MCF 10A (cell line): ENCODE data around the gene NUP214. TPM values are rescaled to one million over a fixed set of nuclear protein-coding genes. Genes with fewer than 3 reads are reported as not detected.

Experiments
- BruUV-seq: library from RNA; stranded (reverse); fragments of 400-500 nt; replicated peaks from 2 replicates; lab custom pipeline; 2021; lab: Mats Ljungman, UMichigan
- CTCF ChIA-PET: fragments of 300-600 bp; sonication (Branson Sonifier 250); formaldehyde crosslinking; extraction: SDS; loops from one replicate; lab custom pipeline; 2021; ENCODE audit warnings: antibody characterized with exemption, inconsistent platforms; lab: Yijun Ruan, JAX
- POLR2A ChIA-PET: fragments of 300-600, 350-650 bp; sonication (Branson Sonifier 250); formaldehyde crosslinking; extraction: SDS; loops from one replicate; lab custom pipeline; 2020; ENCODE audit warnings: antibody characterized with exemption, inconsistent platforms; lab: Yijun Ruan, JAX
- DNase-seq: peaks from one replicate; pipeline ENCODE4 v3.0.0-alpha.2; 2018; ENCODE audit not compliant: unreplicated experiment
- H3K27ac Mint-ChIP-seq: one replicate; pipeline ENCODE4 v1.8.0; 2022; ENCODE audit warnings: mild to moderate bottlenecking, low read depth, mixed read lengths; ENCODE audit not compliant: unreplicated experiment
- H3K27me3 Mint-ChIP-seq: one replicate; pipeline ENCODE4 v1.8.0; 2022; ENCODE audit warnings: mixed read lengths; ENCODE audit not compliant: insufficient read depth, unreplicated experiment
- H3K36me3 Mint-ChIP-seq: one replicate; pipeline ENCODE4 v1.8.0; 2022; ENCODE audit warnings: mild to moderate bottlenecking, moderate library complexity, mixed read lengths; ENCODE audit not compliant: insufficient read depth, unreplicated experiment
- H3K4me1 Mint-ChIP-seq: one replicate; pipeline ENCODE4 v1.8.0; 2022; ENCODE audit warnings: mixed read lengths; ENCODE audit not compliant: insufficient read depth, unreplicated experiment
- H3K4me3 Mint-ChIP-seq: one replicate; pipeline ENCODE4 v1.8.0; 2022; ENCODE audit warnings: mild to moderate bottlenecking, moderate library complexity, mixed read lengths; ENCODE audit not compliant: unreplicated experiment
- H3K9me3 Mint-ChIP-seq: one replicate; pipeline ENCODE4 v1.8.0; 2022; ENCODE audit warnings: mixed read lengths; ENCODE audit not compliant: unreplicated experiment
- intact Hi-C: fragments of 100-400 bp; cut with micrococcal nuclease; formaldehyde crosslinking; loops from 2 replicates; pipeline ENCODE4 v1.14.1; 2022
- total RNA-seq: library from RNA; stranded (reverse); gene quantifications from 2 replicates; pipeline ENCODE4 v1.2.3, GENCODE V29; 2022
- TF ChIP-seq, protein P1 (sequence below): fragments of 200-600 bp; IDR thresholded peaks from one replicate; pipeline ENCODE4 v1.8.0; 2022; ENCODE audit warnings: antibody characterized with exemption, mild to moderate bottlenecking; ENCODE audit not compliant: unreplicated experiment

NUP214 gene
- total RNA-seq, 1 experiment from 2014 or later, result 41.8 TPM

DNA sequence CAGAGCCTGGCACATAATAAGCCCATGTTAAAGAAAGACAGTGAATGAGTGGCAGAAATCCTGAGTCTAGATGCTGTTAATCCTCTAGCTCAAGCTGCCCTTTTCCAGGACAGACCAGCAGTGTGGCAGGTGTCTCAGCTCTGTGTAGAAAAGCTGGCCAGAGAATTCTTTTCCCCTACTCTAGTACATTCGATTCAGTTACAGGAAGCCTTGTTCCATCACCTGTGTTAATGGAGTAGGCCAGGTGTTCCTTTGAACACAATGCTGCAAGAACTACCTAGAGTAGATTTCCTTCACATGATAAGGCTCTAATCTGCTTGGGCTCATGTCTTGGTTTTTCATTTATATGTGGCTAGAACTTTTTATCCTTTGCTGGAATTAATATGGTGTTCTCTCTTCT lies 52.5 kb downstream of the NUP214 start:
- no peak for DNase-seq
- POLR2A ChIA-PET, result interaction anchor here (0.9 to 1.7 kb wide), 2 partner anchors 52 to 158 kb away, joined by 3 to 7 read pairs; partner anchors contain the start of gene NUP214
- no peak overlapping the region for H3K27ac Mint-ChIP-seq
- H3K4me3 Mint-ChIP-seq, result no peak overlapping the region
- TF ChIP-seq, protein P1, sequence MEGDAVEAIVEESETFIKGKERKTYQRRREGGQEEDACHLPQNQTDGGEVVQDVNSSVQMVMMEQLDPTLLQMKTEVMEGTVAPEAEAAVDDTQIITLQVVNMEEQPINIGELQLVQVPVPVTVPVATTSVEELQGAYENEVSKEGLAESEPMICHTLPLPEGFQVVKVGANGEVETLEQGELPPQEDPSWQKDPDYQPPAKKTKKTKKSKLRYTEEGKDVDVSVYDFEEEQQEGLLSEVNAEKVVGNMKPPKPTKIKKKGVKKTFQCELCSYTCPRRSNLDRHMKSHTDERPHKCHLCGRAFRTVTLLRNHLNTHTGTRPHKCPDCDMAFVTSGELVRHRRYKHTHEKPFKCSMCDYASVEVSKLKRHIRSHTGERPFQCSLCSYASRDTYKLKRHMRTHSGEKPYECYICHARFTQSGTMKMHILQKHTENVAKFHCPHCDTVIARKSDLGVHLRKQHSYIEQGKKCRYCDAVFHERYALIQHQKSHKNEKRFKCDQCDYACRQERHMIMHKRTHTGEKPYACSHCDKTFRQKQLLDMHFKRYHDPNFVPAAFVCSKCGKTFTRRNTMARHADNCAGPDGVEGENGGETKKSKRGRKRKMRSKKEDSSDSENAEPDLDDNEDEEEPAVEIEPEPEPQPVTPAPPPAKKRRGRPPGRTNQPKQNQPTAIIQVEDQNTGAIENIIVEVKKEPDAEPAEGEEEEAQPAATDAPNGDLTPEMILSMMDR, result no peak
- BruUV-seq, result no TSS peak
- H3K4me1 Mint-ChIP-seq, result no peaks in the 10 kb centered on the region
- CTCF ChIA-PET, result interaction anchor here (0.6 to 8.7 kb wide), 19 partner anchors 10 to 1473 kb away, joined by 3 to 103 read pairs (median 4); no protein-coding TSS in a partner anchor
- intact Hi-C loops, result loop anchor here (1.0 kb wide), 1 partner anchor 158 kb away; no protein-coding TSS in a partner anchor
- peaks cover 92% of the 10 kb centered on the region for H3K36me3 Mint-ChIP-seq
- H3K9me3 Mint-ChIP-seq, result no peaks in the 10 kb centered on the region
- H3K27me3 Mint-ChIP-seq, result no peaks in the 10 kb centered on the region

DNA sequence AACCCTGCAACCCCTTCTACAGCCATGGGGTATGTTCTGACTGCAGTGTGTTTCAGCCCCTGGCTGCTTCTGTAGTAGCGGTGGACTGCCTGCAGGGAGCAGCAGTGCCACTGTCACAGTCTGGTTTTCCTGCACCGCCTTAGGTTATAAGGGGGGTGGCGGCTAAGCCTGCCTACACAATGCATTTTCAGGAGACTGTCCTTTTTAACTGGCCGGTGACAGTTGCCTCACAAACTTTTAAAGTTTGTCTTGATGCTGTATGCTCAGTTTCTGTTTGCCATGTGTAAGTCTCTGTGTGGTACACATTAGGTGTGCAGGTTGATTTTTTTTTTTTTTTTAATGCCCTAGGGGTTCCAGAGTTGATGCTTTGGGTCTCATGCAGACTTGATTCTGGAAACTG lies 53.0 kb downstream of the NUP214 start:
- Mint-ChIP-seq H3K36me3 (peaks cover 87% of the 10 kb centered on the region), H3K4me3 (no peak overlapping the region), H3K27ac (no peak overlapping the region), H3K27me3 (no peaks in the 10 kb centered on the region), H3K9me3 (no peaks in the 10 kb centered on the region), H3K4me1 (no peaks in the 10 kb centered on the region)
- ChIA-PET CTCF (interaction anchor here (0.6 to 8.7 kb wide), 23 partner anchors 8 to 1472 kb away, joined by 3 to 103 read pairs (median 4); no protein-coding TSS in a partner anchor), POLR2A (interaction anchor here (0.9 kb wide), 1 partner anchor 158 kb away, joined by 3 read pairs; no protein-coding TSS in a partner anchor)
- TF ChIP-seq, protein P1, result peak; percentile 87
- BruUV-seq, result no TSS peak
- DNase-seq, result peak; percentile 57
- intact Hi-C loops, result loop anchor here (1.0 kb wide), 1 partner anchor 158 kb away; no protein-coding TSS in a partner anchor

DNA sequence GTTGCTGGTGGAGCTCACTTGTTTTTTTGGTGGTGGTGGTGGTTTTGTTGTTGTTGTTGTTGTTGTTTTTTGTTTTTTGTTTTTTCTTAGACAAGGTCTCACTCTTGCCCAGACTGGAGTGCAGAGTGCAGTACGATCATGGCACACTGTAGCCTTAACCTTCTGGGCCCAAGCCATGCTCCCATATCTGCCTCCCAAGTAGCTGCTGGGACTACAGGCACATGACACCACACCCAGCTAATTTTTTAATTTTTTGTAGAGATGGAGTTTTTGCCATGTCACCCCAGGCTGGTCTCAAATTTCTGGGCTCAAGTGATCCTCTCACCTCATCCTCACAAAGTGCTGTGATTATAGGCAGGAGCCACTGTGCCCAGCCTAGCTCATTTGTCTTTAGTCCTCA lies 53.5 kb downstream of the NUP214 start:
- Mint-ChIP-seq H3K27me3 (no peaks in the 10 kb centered on the region), H3K9me3 (no peaks in the 10 kb centered on the region), H3K4me3 (no peak overlapping the region), H3K27ac (no peak overlapping the region), H3K4me1 (no peaks in the 10 kb centered on the region), H3K36me3 (peaks cover 86% of the 10 kb centered on the region)
- BruUV-seq, result no TSS peak
- POLR2A ChIA-PET, result interaction anchor here (0.7 kb wide), 1 partner anchor 34 kb away, joined by 3 read pairs; no protein-coding TSS in a partner anchor
- TF ChIP-seq, protein P1, result no peak
- CTCF ChIA-PET, result interaction anchor here (0.6 to 8.7 kb wide), 19 partner anchors 9 to 1169 kb away, joined by 3 to 103 read pairs (median 3); no protein-coding TSS in a partner anchor
- intact Hi-C loops, result loop anchor here (1.0 kb wide), 1 partner anchor 157 kb away; no protein-coding TSS in a partner anchor
- no peak for DNase-seq

DNA sequence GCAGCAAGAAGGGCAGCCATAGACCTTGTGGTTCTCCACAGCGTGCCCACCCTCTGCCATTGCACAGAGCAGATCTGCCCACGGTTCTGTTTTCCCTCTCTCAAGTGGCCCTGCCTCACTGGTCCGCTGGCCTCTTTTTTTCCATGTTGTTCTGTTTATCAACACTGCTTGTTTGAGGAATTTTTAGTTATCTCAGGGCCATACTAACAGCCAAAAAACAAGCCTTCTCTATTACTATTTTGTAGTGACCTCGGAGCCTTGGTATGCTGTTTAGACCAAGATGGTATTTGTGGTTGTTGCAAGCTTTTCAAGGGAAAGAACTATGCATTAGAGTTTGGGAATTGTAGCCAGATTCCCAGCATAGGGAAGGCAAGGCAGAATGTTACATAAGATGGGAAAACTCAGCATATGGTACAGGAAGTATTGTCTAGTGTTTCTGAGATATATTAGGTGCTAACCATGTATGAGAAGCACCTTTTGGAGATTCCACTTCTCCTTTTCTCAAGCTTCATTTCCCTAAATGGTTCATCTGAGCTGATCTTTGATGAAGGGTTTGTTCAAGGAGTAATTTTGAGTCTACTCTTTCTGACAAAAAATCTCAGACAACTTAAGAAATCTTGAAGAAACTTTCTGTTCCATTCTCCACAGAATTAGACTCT lies 54.3 kb downstream of the NUP214 start:
- intact Hi-C loops, result no loop called here
- peaks cover 83% of the 10 kb centered on the region for H3K36me3 Mint-ChIP-seq
- POLR2A ChIA-PET, result interaction anchor here (0.7 to 0.9 kb wide), 2 partner anchors 33 to 54 kb away, joined by 3 to 7 read pairs; partner anchors contain the start of gene NUP214

More for the DNA sequence above, 54.3 kb downstream of the NUP214 start:
- no peaks in the 10 kb centered on the region for H3K4me1 Mint-ChIP-seq
- CTCF ChIA-PET, result interaction anchor here (0.6 to 8.7 kb wide), 10 partner anchors 9 to 156 kb away, joined by 3 to 103 read pairs (median 4); no protein-coding TSS in a partner anchor
- no TSS peak for BruUV-seq
- no peaks in the 10 kb centered on the region for H3K27me3 Mint-ChIP-seq
- no peaks in the 10 kb centered on the region for H3K9me3 Mint-ChIP-seq
- DNase-seq, result no peak
- no peak overlapping the region for H3K27ac Mint-ChIP-seq
- TF ChIP-seq, protein P1, result no peak
- no peak overlapping the region for H3K4me3 Mint-ChIP-seq
